HG02870 (cell line): Measurements from ENCODE around the gene S1PR5.

Experiments
- ATAC-seq: cut with Tn5 transposase; IDR thresholded peaks from one replicate; pipeline ENCODE4 v1.9.1; 2021; ENCODE audit warnings: mild to moderate bottlenecking, moderate library complexity; ENCODE audit not compliant: unreplicated experiment

The S1PR5 gene

GRCh38 chr19:10473192-10473591 is 44.1 kb downstream of the S1PR5 start:
- no peak for ATAC-seq

- no peak for ATAC-seq
These were observed 45.3 kb downstream of the S1PR5 start for GRCh38 chr19:10471909-10472308.

- no peak for ATAC-seq
These were observed 49.1 kb downstream of the S1PR5 start for GRCh38 chr19:10468133-10468532.

DNA sequence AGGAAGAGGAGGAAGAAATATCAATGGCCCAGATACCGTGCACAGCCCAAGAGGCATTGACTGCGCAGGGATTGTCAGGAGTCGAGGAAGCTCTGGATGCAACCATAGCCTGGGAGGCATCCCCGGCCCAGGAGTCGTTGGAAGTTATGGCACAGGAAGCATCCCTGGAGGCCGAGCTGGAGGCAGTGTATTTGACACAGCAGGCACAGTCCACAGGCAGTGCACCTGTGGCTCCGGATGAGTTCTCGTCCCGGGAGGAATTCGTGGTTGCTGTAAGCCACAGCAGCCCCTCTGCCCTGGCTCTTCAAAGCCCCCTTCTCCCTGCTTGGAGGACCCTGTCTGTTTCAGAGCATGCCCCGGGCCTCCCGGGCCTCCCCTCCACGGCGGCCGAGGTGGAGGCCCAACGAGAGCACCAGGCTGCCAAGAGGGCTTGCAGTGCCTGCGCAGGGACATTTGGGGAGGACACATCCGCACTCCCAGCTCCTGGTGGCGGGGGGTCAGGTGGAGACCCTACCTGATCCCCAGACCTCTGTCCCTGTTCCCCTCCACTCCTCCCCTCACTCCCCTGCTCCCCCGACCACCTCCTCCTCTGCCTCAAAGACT is 50.0 kb downstream of the S1PR5 start:
- ATAC-seq, result no peak

GRCh38 chr19:10464456-10464855 is 52.8 kb downstream of the S1PR5 start:
- ATAC-seq, result no peak
